Endothelial cell (in vitro differentiated cells): ENCODE data around the gene SNTA1. TPM values are rescaled to one million over a fixed set of nuclear protein-coding genes. Genes with fewer than 3 reads are reported as not detected.
"Not testable (repeated sequence)": the region's sequence is repeated elsewhere in the genome, so short reads cannot be mapped to it uniquely, and the experiment has no call there.

ENCODE experiments used
- DNase-seq: peaks from one replicate; pipeline ENCODE4 v3.0.0; 2021; ENCODE audit warnings: low spot score
- H3K27ac Mint-ChIP-seq: one replicate; pipeline ENCODE4 v1.8.0; 2021; ENCODE audit warnings: mixed read lengths, inconsistent platforms; ENCODE audit not compliant: unreplicated experiment
- H3K27me3 Mint-ChIP-seq: one replicate; pipeline ENCODE4 v1.8.0; 2021; ENCODE audit warnings: mild to moderate bottlenecking, moderate library complexity, mixed read lengths, inconsistent platforms; ENCODE audit not compliant: unreplicated experiment
- H3K36me3 Mint-ChIP-seq: one replicate; pipeline ENCODE4 v1.8.0; 2021; ENCODE audit warnings: mild to moderate bottlenecking, low read depth, mixed read lengths, inconsistent platforms; ENCODE audit not compliant: unreplicated experiment
- H3K4me1 Mint-ChIP-seq: one replicate; pipeline ENCODE4 v1.8.0; 2021; ENCODE audit warnings: mild to moderate bottlenecking, mixed read lengths, inconsistent platforms; ENCODE audit not compliant: unreplicated experiment
- H3K4me3 Mint-ChIP-seq: one replicate; pipeline ENCODE4 v1.8.0; 2021; ENCODE audit warnings: mild to moderate bottlenecking, mixed read lengths, inconsistent platforms; ENCODE audit not compliant: unreplicated experiment
- H3K9me3 Mint-ChIP-seq: one replicate; pipeline ENCODE4 v1.8.0; 2021; ENCODE audit warnings: mixed read lengths, inconsistent platforms; ENCODE audit not compliant: unreplicated experiment
- total RNA-seq: library from RNA; stranded (reverse); fragmentation: NEBNext Ultra II Directional; extraction: Animal tissue kit (Norgen Biotek cat#: 25700); gene quantifications from one replicate; pipeline ENCODE4 v1.2.1, GENCODE V29; 2021; ENCODE audit not compliant: unreplicated experiment
- TF ChIP-seq, protein P1 (sequence below): fragments of 200-600 bp; sonication (generic); IDR thresholded peaks from one replicate; pipeline ENCODE4 v1.5.0; 2021; ENCODE audit warnings: antibody characterized with exemption; ENCODE audit not compliant: unreplicated experiment

SNTA1 gene
- total RNA-seq, 1 donor from 2014 or later, result 1.6 TPM

DNA sequence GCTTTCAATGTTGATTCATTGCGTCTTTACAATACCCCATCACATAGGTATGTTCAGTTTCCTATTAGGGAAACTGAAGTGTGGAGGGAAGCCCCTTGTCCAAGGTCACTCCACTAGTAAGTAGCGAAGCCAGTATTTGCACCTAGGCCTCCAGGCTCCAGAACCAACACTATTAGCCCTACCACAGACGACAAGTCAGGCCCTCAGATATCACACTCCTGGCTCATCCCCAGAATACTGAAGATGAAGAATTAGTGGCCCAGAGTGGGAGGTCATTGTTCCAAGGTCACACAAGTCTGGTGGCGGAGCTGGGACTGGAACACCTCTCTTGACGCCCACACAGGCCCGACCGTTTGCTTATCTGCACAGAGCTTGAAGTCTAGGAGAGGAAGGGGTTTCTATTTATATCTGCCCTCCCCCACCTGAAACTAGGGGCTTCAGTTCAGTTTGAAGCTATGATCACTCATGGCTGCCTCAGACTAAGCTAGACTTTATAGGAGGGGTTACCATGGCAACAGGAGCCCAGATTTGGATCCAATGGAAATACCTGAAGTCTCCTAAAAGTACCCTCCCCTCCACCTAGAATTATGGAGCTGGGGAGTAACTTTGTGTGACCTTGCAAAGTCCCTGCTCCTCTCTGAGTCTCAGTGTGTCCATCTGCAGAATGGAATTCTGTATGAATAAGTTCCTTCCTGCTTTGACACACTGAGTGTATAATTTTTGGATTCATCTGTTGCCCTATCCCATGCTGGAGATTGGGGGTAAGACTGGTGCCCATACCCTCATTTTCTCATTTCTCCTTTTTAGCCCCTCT, 2.2 kb downstream of the SNTA1 start:
- peaks cover 6% of the 10 kb centered on the region for H3K4me1 Mint-ChIP-seq
- no peak for DNase-seq
- no peak overlapping the region for H3K27ac Mint-ChIP-seq
- H3K4me3 Mint-ChIP-seq, result no peak overlapping the region
- TF ChIP-seq, protein P1, sequence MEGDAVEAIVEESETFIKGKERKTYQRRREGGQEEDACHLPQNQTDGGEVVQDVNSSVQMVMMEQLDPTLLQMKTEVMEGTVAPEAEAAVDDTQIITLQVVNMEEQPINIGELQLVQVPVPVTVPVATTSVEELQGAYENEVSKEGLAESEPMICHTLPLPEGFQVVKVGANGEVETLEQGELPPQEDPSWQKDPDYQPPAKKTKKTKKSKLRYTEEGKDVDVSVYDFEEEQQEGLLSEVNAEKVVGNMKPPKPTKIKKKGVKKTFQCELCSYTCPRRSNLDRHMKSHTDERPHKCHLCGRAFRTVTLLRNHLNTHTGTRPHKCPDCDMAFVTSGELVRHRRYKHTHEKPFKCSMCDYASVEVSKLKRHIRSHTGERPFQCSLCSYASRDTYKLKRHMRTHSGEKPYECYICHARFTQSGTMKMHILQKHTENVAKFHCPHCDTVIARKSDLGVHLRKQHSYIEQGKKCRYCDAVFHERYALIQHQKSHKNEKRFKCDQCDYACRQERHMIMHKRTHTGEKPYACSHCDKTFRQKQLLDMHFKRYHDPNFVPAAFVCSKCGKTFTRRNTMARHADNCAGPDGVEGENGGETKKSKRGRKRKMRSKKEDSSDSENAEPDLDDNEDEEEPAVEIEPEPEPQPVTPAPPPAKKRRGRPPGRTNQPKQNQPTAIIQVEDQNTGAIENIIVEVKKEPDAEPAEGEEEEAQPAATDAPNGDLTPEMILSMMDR, result no peak
- no peaks in the 10 kb centered on the region for H3K9me3 Mint-ChIP-seq
- H3K36me3 Mint-ChIP-seq, result no peaks in the 10 kb centered on the region
- H3K27me3 Mint-ChIP-seq, result peaks cover 7% of the 10 kb centered on the region

GRCh38 chr20:33440562-33440961, 3.0 kb downstream of the SNTA1 start:
- H3K27ac Mint-ChIP-seq, H3K4me1 Mint-ChIP-seq, H3K4me3 Mint-ChIP-seq, DNase-seq, H3K36me3 Mint-ChIP-seq, H3K27me3 Mint-ChIP-seq, H3K9me3 Mint-ChIP-seq: not testable (repeated sequence)

GRCh38 chr20:33438481-33438880, 5.1 kb downstream of the SNTA1 start:
- no peak overlapping the region for H3K4me3 Mint-ChIP-seq
- peaks cover 8% of the 10 kb centered on the region for H3K27me3 Mint-ChIP-seq
- H3K36me3 Mint-ChIP-seq, result no peaks in the 10 kb centered on the region
- DNase-seq, result no peak
- H3K9me3 Mint-ChIP-seq, result no peaks in the 10 kb centered on the region
- TF ChIP-seq, protein P1, result no peak
- H3K27ac Mint-ChIP-seq, result no peak overlapping the region
- H3K4me1 Mint-ChIP-seq, result no peaks in the 10 kb centered on the region

DNA sequence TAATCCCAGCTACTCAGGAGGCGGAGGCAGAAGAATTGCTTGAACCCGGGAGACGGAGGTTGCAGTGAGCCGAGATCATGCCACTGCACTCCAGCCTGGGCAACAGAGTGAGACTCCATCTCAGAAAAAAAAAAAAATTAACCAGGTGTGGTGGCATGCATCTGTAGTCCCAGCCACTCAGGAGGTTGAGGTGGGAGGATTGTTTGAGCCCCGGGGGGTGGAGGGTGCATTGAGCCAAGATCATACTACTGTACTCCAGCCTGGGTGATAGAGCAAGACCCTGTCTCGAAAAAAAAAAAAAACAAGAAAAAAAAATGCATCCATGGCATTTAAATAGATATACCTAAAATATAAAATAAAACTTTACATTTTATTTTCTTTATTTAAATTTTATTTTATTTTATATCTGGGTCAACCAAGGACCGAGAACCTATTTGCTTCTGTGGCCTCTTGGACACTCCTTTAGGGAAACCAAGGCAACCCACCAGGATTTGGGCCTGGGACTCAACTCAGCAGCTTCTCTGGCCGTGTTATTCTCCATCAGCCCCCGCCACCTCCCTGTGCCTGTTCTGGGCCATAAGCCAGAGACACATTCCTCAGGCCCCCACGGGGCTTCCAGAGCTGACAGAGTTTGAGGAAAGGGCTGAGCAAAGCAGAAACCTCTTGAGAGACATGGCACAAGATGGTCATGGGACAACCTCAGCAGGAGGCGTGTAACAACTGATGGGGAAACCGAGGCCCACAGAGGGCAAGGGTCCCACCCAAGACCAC, 6.2 kb downstream of the SNTA1 start:
- Mint-ChIP-seq H3K4me3 (no peak overlapping the region), H3K4me1 (no peaks in the 10 kb centered on the region), H3K27ac (no peak overlapping the region), H3K27me3 (peaks cover 2% of the 10 kb centered on the region), H3K9me3 (no peaks in the 10 kb centered on the region), H3K36me3 (no peaks in the 10 kb centered on the region)
- no peak for DNase-seq
- TF ChIP-seq, protein P1, result no peak

DNA sequence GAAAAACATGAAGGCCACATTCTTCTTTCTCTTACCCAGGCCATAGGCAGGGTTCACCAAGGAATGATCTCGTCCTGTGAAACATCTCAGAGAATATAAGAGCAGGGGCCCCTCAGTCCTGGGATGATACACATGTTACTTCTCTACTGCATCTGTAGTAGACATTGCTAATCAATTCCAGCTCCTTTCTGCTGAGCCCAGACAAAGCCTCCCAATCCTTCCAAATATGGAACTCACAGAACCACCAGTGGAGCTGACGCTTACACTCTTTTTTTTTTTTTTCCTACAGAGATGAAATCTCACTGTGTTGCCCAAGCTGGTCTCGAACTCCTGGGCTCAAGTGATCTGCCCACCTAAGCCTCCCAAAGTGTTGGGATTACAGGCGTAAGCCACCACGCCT, 9.1 kb downstream of the SNTA1 start:
- Mint-ChIP-seq H3K9me3 (no peaks in the 10 kb centered on the region), H3K4me3 (no peak overlapping the region), H3K27ac (no peak overlapping the region), H3K36me3 (no peaks in the 10 kb centered on the region), H3K27me3 (peaks cover 2% of the 10 kb centered on the region), H3K4me1 (no peaks in the 10 kb centered on the region)
- DNase-seq, result no peak
- TF ChIP-seq, protein P1, result no peak
